GM21529 (cell line): ENCODE data around the gene TRIOBP.

Source experiments
- ATAC-seq: cut with Tn5 transposase; IDR thresholded peaks from one replicate; pipeline ENCODE4 v1.9.1; 2021; ENCODE audit not compliant: unreplicated experiment

The TRIOBP gene

GRCh38 chr22:37803195-37803638 lies 106.4 kb downstream of the TRIOBP start:
- ATAC-seq = no peak

DNA sequence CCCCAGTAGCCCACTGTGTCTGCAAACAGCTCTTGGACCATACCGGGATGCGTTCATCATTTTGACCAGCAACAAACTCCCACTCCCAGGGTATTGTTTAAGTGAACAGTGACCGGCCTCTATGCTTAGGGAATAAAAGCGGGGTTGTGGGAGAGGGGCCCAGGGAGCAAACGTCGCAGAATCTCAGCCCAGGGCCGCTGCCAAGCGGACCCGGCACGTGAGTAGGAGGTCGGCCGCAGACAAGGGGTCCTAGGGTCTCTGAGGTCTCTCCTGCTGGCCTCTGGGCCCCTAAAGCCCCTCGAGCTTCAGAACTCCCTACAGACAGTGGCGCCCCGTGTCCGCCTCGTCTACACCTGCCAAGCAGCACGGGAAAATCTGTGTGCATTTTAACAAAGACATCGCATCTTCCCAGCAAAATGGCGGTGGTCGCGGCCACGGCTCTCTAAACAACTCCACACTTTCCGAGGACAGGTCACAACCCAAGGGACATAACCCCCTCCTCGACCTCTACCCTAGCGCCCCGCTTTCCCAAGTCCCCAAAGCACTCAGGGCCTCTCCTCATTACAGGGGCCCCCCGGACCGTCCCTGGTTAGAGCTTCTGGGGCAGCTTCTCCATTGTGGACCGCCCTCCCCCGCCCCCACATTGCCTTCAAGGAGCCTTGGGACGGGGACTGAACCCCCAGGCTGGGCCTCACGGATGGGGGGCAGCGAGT lies 106.9 kb downstream of the TRIOBP start:
- no peak for ATAC-seq

- no peak for ATAC-seq
Measured at GRCh38 chr22:37804352-37804880, 107.6 kb downstream of the TRIOBP start.

DNA sequence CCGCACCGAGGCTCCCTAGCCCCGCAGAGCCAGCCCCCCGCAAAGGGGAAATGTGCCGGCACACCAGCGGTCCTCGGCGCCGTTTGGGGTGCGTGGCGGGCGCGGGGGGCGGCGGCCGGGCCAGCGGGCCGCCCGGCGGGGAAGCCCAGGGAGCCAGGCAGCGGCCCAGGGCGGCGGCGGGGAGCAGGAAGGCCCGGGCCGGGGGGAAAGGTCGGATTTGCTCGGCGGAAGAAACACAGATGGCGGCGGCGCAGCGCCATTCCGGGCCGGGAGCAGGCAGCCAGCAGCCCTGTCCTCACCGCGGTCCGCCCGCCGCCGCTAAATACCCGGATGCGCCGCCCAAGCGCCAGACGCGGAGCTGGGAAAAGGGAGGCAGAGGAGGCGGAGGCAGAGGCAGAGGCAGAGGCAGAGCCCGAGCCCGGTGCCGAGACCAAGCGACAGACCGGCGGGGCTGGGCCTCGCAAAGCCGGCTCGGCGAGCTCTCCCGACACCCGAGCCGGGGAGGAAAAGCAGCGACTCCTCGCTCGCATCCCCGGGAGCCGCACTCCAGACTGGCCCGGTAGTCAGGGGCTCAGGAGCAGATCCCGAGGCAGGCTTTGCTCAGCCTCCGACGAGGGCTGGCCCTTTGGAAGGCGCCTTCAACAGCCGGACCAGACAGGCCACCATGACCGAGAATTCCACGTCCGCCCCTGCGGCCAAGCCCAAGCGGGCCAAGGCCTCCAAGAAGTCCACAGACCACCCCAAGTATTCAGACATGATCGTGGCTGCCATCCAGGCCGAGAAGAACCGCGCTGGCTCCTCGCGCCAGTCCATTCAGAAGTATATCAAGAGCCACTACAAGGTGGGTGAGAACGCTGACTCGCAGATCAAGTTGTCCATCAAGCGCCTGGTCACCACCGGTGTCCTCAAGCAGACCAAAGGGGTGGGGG lies 108.3 kb downstream of the TRIOBP start:
- no peak for ATAC-seq

GRCh38 chr22:37805810-37806277 lies 109.0 kb downstream of the TRIOBP start:
- no peak for ATAC-seq

DNA sequence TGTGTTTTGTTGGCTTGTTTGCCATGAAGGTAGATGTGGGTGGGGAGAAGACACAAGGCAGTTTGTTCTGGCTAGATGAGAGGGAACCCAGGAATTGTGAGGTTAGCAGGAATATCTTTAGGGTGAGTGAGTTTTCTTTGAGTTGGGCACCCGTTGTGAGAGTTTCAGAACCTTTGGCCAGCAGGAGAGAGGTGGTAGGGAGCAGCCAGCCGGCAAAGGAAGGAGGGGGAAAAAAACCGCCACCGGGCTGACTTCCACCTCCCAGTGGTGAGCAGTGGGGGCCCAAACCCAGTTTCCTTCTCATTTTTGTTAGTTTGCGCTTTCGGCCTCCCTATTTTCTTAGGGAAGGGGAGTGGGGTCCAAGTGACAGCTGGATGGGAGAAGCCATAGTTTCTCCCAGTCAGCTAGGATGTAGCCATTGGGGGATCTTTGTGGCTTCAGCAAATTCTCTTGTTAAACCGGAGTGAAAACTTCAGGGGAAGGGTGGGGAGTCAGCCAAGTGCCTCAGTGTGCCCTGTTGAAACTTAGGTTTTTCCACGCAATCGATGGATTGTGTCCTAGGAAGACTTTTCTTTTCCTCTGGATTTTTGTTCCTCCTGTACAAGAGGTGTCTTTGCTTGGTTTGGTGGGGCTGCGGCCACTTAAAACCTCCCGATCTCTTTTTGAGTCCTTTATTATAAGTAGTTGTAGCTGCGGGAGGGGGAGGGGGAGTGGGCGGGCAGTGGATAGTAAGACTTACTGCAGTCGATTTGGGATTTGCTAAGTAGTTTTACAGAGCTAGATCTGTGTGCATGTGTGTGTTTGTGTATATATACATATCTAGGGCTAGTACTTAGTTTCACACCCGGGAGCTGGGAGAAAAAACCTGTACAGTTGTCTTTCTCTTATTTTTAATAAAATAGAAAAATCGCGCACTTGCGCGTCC lies 109.8 kb downstream of the TRIOBP start:
- no peak for ATAC-seq

- peak; percentile 84 for ATAC-seq
Measured at GRCh38 chr22:37807410-37808293, 110.8 kb downstream of the TRIOBP start, which contains the start of gene GCAT. GCAT (plus strand) TSS chr22:37807934; CDS start chr22:37807968, 34 bp downstream.

DNA sequence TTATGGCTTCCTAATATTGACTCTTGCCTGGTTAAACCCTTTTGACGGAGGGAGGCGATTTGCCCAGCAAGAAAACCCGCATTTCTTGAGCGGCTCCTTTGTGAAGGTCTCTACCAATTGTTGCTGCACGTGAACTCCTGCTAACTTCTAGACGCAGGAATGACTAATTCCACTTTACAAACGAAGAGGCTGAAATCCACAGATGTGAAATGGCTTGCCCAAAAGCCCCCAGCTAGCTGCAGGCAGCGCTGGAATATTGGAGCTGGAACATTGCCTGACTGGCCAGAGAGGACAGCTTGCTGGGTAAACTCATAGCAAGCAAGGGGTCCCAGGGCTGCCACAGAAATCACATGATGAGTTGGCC lies 111.4 kb downstream of the TRIOBP start:
- ATAC-seq = no peak

GRCh38 chr22:37809672-37810333 lies 113.0 kb downstream of the TRIOBP start:
- no peak for ATAC-seq

GRCh38 chr22:37811867-37812266 lies 115.0 kb downstream of the TRIOBP start:
- ATAC-seq = no peak

DNA sequence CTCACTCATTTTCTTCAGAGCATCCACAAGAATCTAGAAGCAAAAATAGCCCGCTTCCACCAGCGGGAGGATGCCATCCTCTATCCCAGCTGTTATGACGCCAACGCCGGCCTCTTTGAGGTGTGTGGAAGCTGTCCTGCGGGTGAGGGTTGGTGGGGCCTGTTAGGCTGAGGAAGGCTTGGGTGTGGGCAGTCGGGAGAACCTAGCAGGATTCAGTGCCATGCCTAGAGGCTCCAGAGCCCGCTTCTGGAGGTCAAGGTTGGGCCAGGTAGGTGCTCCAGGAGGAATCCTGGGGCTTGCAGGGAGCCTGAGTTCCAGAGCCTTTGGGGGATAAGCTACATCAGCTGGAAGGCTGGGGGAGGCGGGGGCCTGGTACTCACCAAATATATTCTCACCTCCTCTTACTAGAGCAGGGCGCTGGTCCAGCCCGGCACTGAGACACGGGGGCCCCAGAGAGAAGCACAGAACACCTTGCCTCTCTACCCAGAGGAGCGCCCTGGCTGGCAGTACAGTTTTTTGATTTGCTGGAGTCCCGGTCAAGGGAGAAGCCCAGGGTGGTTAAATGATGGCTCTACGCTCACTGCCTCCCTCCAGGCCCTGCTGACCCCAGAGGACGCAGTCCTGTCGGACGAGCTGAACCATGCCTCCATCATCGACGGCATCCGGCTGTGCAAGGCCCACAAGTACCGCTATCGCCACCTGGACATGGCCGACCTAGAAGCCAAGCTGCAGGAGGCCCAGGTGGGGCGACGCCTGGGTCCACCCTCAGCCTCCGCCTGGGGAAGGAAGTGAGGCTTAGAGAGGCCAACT lies 116.2 kb downstream of the TRIOBP start:
- ATAC-seq = no peak

- no peak for ATAC-seq
Measured at GRCh38 chr22:37815593-37815992, 118.7 kb downstream of the TRIOBP start.

GRCh38 chr22:37816543-37817180 lies 119.8 kb downstream of the TRIOBP start:
- ATAC-seq = no peak

- peak; percentile 63 for ATAC-seq
Measured at GRCh38 chr22:37817705-37818408, 121.0 kb downstream of the TRIOBP start.

- no peak for ATAC-seq
Measured at GRCh38 chr22:37818409-37819104, 121.7 kb downstream of the TRIOBP start.

GRCh38 chr22:37819105-37819433 lies 122.2 kb downstream of the TRIOBP start:
- no peak for ATAC-seq

- ATAC-seq = no peak
Measured at GRCh38 chr22:37820350-37820749, 123.5 kb downstream of the TRIOBP start.
